Fibroblast of skin of left biceps (primary cell): ENCODE data around the gene KCNJ8.
"Not testable (repeated sequence)": the region's sequence is repeated elsewhere in the genome, so short reads cannot be mapped to it uniquely, and the experiment has no call there.

Experiments
- DNase-seq, 2 experiments: peaks; one replicate each; pipeline ENCODE4 v3.0.0-alpha.2; 2013; ENCODE audit warnings: low read depth in 2 of 2

Gene KCNJ8

GRCh38 chr12:21774358-21775132, at the start of gene KCNJ8:
Gene KCNJ8, minus strand, starts transcription at chr12:21774706. Its CDS starts 1,090 bp downstream, at chr12:21773616.
- no peak for DNase-seq

GRCh38 chr12:21823581-21823980, 49.1 kb upstream of the KCNJ8 start:
- no peak for DNase-seq

- DNase-seq: no peak
Measured at GRCh38 chr12:21819678-21820077, 45.2 kb upstream of the KCNJ8 start.

- DNase-seq: peak in 1 of 2 experiments; percentile 14
Measured at GRCh38 chr12:21819236-21819635, 44.7 kb upstream of the KCNJ8 start.

GRCh38 chr12:21818627-21819026, 44.1 kb upstream of the KCNJ8 start:
- peak in 1 of 2 experiments; percentile 20 for DNase-seq

GRCh38 chr12:21815306-21816062, 41.0 kb upstream of the KCNJ8 start:
- DNase-seq: no peak

GRCh38 chr12:21814814-21815213, 40.3 kb upstream of the KCNJ8 start:
- DNase-seq: no peak

GRCh38 chr12:21814327-21814726, 39.8 kb upstream of the KCNJ8 start:
- DNase-seq: no peak

- no peak for DNase-seq
Measured at GRCh38 chr12:21813751-21814150, 39.2 kb upstream of the KCNJ8 start.

GRCh38 chr12:21813125-21813524, 38.6 kb upstream of the KCNJ8 start:
- DNase-seq: no peak

GRCh38 chr12:21812340-21812739, 37.8 kb upstream of the KCNJ8 start:
- not testable (repeated sequence) for DNase-seq

- DNase-seq: no peak
Measured at GRCh38 chr12:21809100-21809499, 34.6 kb upstream of the KCNJ8 start.

GRCh38 chr12:21806255-21806654, 31.7 kb upstream of the KCNJ8 start:
- no peak for DNase-seq

GRCh38 chr12:21801522-21802288, 27.2 kb upstream of the KCNJ8 start:
- no peak for DNase-seq

GRCh38 chr12:21800011-21800410, 25.5 kb upstream of the KCNJ8 start:
- no peak for DNase-seq

- no peak for DNase-seq
Measured at GRCh38 chr12:21797539-21797938, 23.0 kb upstream of the KCNJ8 start.

- no peak for DNase-seq
Measured at GRCh38 chr12:21795648-21796328, 21.3 kb upstream of the KCNJ8 start.

GRCh38 chr12:21794807-21795595, 20.5 kb upstream of the KCNJ8 start:
- DNase-seq: not testable (repeated sequence)

- DNase-seq: not testable (repeated sequence)
Measured at GRCh38 chr12:21789687-21790086, 15.2 kb upstream of the KCNJ8 start.

GRCh38 chr12:21788089-21788983, 13.8 kb upstream of the KCNJ8 start:
- no peak for DNase-seq
